Type B pancreatic cell (in vitro differentiated cells): ENCODE results near the gene EFCAB11. TPM values are rescaled to one million over a fixed set of nuclear protein-coding genes. Genes with fewer than 3 reads are reported as not detected.

Experiments used
- DNase-seq: peaks from one replicate; pipeline ENCODE4 v3.0.0; 2021; ENCODE audit warnings: mixed read lengths; ENCODE audit not compliant: unreplicated experiment; ENCODE audit errors: extremely low spot score
- H3K27ac Mint-ChIP-seq: 2 replicates; pipeline ENCODE4 v1.8.0; 2021; ENCODE audit warnings: mild to moderate bottlenecking, mixed read lengths
- H3K27me3 Mint-ChIP-seq: 2 replicates; pipeline ENCODE4 v1.8.0; 2021; ENCODE audit warnings: mixed read lengths
- H3K36me3 Mint-ChIP-seq: 2 replicates; pipeline ENCODE4 v1.8.0; 2021; ENCODE audit warnings: mixed read lengths
- H3K4me1 Mint-ChIP-seq: one replicate; pipeline ENCODE4 v1.8.0; 2021; ENCODE audit warnings: mixed read lengths; ENCODE audit not compliant: unreplicated experiment
- H3K4me3 Mint-ChIP-seq: 2 replicates; pipeline ENCODE4 v1.8.0; 2021; ENCODE audit warnings: mild to moderate bottlenecking, mixed read lengths
- H3K9me3 Mint-ChIP-seq: 2 replicates; pipeline ENCODE4 v1.8.0; 2021; ENCODE audit warnings: mixed read lengths
- total RNA-seq: library from RNA; stranded (reverse); gene quantifications from 2 replicates; pipeline ENCODE4 v1.2.1, GENCODE V29; 2021; ENCODE audit warnings: low replicate concordance
- TF ChIP-seq, protein P1 (sequence below): fragments of 200-600 bp; sonication (generic); conservative IDR thresholded peaks from 2 replicates; pipeline ENCODE4 v1.5.0; 2021; ENCODE audit warnings: antibody characterized with exemption, mild to moderate bottlenecking

Gene EFCAB11
- total RNA-seq, 1 donor from 2014 or later, result 16.0 TPM

- peaks cover 8% of the 10 kb centered on the region for H3K36me3 Mint-ChIP-seq
- no peaks in the 10 kb centered on the region for H3K9me3 Mint-ChIP-seq
- H3K4me3 Mint-ChIP-seq, result peak overlapping the region; percentile 97
- peak overlapping the region; percentile 98 for H3K27ac Mint-ChIP-seq
- TF ChIP-seq, protein P1, sequence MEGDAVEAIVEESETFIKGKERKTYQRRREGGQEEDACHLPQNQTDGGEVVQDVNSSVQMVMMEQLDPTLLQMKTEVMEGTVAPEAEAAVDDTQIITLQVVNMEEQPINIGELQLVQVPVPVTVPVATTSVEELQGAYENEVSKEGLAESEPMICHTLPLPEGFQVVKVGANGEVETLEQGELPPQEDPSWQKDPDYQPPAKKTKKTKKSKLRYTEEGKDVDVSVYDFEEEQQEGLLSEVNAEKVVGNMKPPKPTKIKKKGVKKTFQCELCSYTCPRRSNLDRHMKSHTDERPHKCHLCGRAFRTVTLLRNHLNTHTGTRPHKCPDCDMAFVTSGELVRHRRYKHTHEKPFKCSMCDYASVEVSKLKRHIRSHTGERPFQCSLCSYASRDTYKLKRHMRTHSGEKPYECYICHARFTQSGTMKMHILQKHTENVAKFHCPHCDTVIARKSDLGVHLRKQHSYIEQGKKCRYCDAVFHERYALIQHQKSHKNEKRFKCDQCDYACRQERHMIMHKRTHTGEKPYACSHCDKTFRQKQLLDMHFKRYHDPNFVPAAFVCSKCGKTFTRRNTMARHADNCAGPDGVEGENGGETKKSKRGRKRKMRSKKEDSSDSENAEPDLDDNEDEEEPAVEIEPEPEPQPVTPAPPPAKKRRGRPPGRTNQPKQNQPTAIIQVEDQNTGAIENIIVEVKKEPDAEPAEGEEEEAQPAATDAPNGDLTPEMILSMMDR, result no peak
- DNase-seq, result no peak
- no peaks in the 10 kb centered on the region for H3K27me3 Mint-ChIP-seq
- peaks cover 29% of the 10 kb centered on the region for H3K4me1 Mint-ChIP-seq
Observed at GRCh38 chr14:89957376-89957775, 2.8 kb upstream of the EFCAB11 start.

- Mint-ChIP-seq H3K27me3 (no peaks in the 10 kb centered on the region), H3K4me3 (peak overlapping the region; percentile 97), H3K4me1 (peaks cover 29% of the 10 kb centered on the region), H3K27ac (peak overlapping the region; percentile 98), H3K36me3 (peaks cover 8% of the 10 kb centered on the region), H3K9me3 (no peaks in the 10 kb centered on the region)
- TF ChIP-seq, protein P1, result no peak
- DNase-seq, result no peak
Observed at GRCh38 chr14:89956661-89957009, 2.1 kb upstream of the EFCAB11 start.

- no peaks in the 10 kb centered on the region for H3K27me3 Mint-ChIP-seq
- H3K4me3 Mint-ChIP-seq, result peak within 1 kb of the TSS; percentile 97
- peak within 1 kb of the TSS; percentile 98 for H3K27ac Mint-ChIP-seq
- peaks cover 25% of the 10 kb centered on the region for H3K4me1 Mint-ChIP-seq
- TF ChIP-seq, protein P1, result no peak
- no peaks in the 10 kb centered on the region for H3K9me3 Mint-ChIP-seq
- peaks cover 8% of the 10 kb centered on the region for H3K36me3 Mint-ChIP-seq
- peak; percentile 99 for DNase-seq
Observed at GRCh38 chr14:89955745-89956660, 1.5 kb upstream of the EFCAB11 start, which contains the start of gene TDP1. Gene TDP1 (plus strand): TSS chr14:89955927. CDS start chr14:89963115, 7,188 bp downstream.

DNA sequence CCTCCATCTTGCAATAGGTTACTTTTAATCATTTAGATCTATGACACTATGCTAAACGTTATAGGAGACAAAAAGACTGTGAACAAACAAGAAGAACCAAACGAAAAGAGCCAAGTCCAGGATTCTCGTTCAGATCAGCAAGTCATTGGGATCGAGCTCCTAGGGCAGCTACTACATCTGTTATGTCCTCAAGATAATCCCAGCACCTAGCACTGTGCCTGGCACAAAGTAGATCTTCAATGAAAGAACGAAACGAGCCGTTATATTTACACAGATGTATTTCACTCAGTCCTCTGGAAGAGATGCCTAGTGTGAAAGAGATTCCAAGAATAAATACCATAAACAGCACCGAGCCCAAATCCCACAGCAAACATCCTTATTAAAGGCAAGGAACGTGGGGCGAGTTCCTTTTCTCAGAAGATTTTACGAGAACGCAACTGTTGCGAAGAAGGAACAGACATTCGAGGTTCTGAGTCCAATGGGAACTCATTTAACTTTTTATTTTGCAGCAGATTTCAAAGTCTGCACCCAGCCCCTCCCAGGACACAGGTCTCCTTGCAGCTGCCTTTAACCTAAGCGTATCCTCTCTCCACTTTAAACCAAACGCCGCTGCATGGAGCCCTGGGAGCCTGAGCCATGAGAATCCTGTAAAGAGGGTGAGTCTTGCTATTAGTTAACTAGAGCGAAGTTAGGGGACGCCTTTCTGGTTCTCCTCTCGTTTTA is 653 bp upstream of the EFCAB11 start:
- Mint-ChIP-seq H3K27me3 (no peaks in the 10 kb centered on the region), H3K4me1 (peaks cover 18% of the 10 kb centered on the region), H3K27ac (peak overlapping the region; percentile 88), H3K9me3 (no peaks in the 10 kb centered on the region), H3K36me3 (peaks cover 6% of the 10 kb centered on the region), H3K4me3 (peak overlapping the region; percentile 97)
- TF ChIP-seq, protein P1, result no peak
- DNase-seq, result no peak

- H3K4me3 Mint-ChIP-seq, result peak overlapping the region; percentile 97
- H3K27me3 Mint-ChIP-seq, result no peaks in the 10 kb centered on the region
- peaks cover 8% of the 10 kb centered on the region for H3K36me3 Mint-ChIP-seq
- H3K9me3 Mint-ChIP-seq, result no peaks in the 10 kb centered on the region
- TF ChIP-seq, protein P1, result no peak
- no peak for DNase-seq
- H3K4me1 Mint-ChIP-seq, result peaks cover 18% of the 10 kb centered on the region
- H3K27ac Mint-ChIP-seq, result no peak overlapping the region
Observed at GRCh38 chr14:89953602-89954001, 928 bp downstream of the EFCAB11 start.
